GM12801 (cell line): Measurements from ENCODE around the gene WNT9A.

Source experiments
- CTCF ChIP-seq: IDR thresholded peaks from one replicate; pipeline ENCODE4 v1.5.1; 2011; ENCODE audit warnings: control low read depth; ENCODE audit not compliant: insufficient read length; ENCODE audit errors: extremely low read depth

Gene WNT9A

DNA sequence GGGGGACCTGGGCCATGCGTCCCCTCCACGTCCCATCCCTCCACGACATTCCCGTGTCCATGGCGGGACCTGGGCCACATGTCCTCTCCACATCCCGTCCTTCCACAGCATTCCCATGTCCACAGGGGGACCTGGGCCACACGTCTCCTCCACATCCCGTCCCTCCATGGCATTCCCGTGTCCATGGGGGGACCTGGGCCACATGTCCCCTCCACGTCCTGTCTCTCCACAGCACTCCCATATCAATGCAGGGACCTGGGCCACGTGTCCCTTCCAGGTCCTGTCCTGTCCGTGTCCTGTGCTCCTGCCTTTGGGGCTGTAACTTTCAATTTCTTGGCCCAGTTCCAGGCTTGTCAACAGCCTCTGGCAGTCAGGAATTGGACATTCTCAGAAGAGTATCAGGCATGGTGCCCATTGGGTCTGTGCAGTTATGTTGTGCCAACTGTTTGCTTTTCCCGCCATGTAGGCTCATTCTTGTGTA lies 47.1 kb downstream of the WNT9A start:
- TF ChIP-seq CTCF: no peak

- no peak for TF ChIP-seq CTCF
Measured at GRCh38 chr1:227899820-227900449, 47.8 kb downstream of the WNT9A start.

DNA sequence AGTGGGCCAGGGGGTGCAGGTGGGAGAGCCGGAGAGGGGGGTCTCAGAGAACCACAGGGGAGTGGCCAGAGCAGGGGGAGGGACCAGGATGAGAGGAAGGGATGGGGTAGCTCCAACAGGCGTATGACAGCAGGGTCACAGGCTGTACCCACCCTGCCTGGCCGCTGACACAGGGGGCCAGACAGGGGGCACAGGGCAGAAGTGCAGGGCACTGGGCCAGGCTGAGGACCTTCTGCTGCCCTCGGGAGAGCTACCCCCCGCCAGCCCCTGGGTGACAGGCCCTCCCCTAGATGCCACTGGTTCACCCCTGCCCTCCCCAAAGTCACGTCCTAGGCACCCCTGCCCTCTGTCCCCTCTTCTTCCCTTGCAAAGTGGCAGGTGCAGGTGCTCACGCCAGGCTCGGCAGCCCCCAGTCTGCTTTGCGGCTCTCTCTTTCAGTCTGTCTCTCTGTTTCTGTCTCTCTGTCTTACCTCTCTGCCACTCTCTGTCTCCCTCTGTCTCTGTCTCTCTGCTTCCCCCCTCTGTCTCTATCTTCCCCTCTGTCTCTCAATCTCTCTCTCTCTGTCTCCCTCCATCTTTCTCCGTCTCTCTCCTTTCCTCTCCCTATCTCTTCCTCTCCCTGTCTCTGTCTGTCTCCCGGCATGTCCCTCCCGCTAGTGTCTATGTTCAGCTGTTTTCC lies 48.5 kb downstream of the WNT9A start:
- no peak for TF ChIP-seq CTCF

- no peak for TF ChIP-seq CTCF
Measured at GRCh38 chr1:227898502-227899140, 49.1 kb downstream of the WNT9A start.

DNA sequence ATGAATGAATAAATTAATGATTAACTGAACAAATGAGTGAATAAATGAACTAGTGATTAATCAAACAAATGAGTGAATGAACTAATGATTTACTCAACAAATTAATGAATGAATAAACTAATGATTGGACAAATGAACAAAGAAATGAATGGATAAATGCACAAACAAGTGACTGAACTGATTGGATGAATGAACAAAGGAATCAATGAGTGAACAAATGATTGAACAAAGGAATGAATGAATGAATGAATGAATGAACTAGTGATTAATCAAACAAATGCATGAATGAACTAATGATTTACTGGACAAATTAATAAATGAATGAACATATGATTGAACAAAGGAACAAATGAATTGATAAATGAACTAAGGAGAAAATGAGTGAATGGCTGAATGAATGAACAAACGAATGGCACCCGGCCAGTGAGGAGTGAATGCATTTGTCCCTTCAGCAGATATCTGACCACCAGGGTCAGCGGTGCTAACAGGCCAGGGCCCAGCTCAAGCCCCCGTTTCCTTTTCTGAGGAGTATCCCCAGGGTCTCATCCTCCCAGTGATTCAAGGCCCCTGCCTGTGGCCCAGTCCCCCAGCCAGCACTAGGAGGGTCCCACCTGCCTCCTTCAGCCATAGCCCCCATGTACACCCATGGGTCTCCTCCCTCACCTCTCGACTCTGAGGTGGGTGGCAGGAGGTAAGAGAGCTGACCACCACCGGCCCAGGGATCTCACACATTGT lies 49.9 kb downstream of the WNT9A start:
- TF ChIP-seq CTCF: no peak

GRCh38 chr1:227896710-227897655 lies 50.7 kb downstream of the WNT9A start:
- no peak for TF ChIP-seq CTCF
